Astrocyte of the cerebellum (primary cell): ENCODE measurements around the gene ZSWIM6.

Experiments
- DNase-seq: peaks from one replicate; pipeline ENCODE4 v3.0.0-alpha.2; 2011; ENCODE audit warnings: low read depth
- H3K4me3 ChIP-seq: 2 replicates; pipeline ENCODE4 v1.5.1; 2011; ENCODE audit warnings: mild to moderate bottlenecking, low read depth, low read length, moderate library complexity
- in situ Hi-C: cut with HindIII; loops from 2 replicates; pipeline ENCODE4 v1.10.0; 2017; ENCODE audit warnings: low sequenced_read_pairs
- TF ChIP-seq, protein P1 (sequence below): IDR thresholded peaks from 2 replicates; pipeline ENCODE4 v1.5.1; 2012; ENCODE audit warnings: low read length, low read depth, moderate library complexity, mild to moderate bottlenecking; ENCODE audit errors: missing control alignments

ZSWIM6 gene

DNA sequence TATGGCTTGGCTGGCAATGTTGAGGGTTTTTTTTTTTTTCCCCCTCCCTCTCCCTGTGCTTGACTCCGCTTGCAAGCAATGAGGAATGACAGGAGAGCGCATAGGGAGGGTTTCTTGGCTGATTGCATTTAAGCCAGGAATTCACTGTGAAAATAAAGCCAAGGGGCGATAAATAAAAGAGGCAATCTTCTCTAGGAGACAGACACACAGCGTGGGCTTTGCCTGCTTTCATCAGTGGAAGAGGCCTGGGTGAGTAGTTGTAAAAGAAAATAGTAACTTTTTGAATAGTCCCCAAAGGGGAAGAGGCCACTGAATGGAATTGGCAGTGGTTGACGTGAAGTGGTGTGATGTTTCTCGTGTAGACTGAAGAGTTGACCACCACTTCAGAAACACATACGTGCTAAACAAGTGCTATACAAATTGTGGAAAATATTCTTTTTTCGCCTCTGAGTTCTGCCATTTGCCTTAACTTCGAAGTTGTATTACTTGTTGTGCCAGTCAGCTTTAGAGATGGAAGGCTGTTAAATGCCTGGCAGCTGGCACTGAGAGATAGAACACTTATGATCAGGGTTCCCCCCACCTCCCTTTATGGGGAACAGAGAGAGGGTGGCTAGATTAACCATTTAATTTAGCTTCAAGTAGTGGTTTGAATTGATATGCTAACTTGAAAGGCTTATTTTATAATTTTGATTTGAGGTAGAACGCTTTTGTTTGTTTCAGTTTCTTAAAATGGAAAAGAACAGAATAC, 3.0 kb downstream of the ZSWIM6 start:
- in situ Hi-C loops = no loop called here
- TF ChIP-seq, protein P1, sequence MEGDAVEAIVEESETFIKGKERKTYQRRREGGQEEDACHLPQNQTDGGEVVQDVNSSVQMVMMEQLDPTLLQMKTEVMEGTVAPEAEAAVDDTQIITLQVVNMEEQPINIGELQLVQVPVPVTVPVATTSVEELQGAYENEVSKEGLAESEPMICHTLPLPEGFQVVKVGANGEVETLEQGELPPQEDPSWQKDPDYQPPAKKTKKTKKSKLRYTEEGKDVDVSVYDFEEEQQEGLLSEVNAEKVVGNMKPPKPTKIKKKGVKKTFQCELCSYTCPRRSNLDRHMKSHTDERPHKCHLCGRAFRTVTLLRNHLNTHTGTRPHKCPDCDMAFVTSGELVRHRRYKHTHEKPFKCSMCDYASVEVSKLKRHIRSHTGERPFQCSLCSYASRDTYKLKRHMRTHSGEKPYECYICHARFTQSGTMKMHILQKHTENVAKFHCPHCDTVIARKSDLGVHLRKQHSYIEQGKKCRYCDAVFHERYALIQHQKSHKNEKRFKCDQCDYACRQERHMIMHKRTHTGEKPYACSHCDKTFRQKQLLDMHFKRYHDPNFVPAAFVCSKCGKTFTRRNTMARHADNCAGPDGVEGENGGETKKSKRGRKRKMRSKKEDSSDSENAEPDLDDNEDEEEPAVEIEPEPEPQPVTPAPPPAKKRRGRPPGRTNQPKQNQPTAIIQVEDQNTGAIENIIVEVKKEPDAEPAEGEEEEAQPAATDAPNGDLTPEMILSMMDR = no peak
- H3K4me3 ChIP-seq = peak overlapping the region; percentile 94
- DNase-seq = no peak

DNA sequence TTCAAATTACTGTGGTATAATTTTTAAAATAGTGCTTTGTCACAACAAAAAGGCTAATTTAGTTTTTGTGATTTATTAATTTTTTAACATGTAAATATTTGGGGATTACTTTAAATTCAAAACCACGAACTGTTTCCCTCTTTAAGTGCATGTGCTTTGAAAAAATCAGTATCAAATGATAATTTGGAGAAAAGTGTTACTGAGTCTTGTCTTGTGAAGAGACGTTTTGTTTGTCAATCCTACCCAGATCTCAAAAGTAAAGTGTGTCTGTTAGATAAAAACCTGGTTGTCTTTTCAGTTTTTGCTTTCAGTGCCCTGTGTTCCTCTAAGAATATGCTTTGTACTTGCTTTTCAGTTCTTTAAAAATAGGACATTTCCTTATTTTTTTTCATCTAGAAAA, 7.7 kb downstream of the ZSWIM6 start:
- no peak overlapping the region for H3K4me3 ChIP-seq
- in situ Hi-C loops = no loop called here
- TF ChIP-seq, protein P1 = no peak
- no peak for DNase-seq

DNA sequence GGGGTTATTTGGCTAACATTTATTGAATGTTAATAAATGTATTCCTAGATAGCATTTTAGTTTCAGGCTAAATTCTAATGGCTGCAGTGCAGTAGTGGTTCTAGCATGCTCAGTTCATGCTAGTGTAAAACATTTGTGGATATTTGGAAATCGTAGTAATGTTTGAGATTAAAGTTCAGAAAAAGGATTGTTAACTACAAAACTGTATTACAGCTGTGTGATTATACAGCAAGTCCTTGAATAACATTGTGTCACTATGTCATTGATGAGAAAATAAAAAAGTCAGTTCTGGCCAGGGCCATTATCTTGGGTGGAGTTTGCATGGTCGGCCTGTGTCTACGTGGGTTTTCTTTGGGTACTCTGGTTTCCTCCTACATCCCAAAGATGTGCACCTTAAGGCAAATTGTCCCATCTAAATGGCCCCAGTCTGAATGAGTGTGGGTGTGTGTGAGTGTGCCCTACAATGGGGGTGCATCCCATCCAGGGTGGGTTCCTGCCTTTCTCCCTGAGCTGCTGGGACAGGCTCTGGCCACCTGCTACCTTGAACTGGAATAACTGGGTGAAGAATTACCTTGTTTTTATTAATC, 8.8 kb downstream of the ZSWIM6 start:
- no peak overlapping the region for H3K4me3 ChIP-seq

DNA sequence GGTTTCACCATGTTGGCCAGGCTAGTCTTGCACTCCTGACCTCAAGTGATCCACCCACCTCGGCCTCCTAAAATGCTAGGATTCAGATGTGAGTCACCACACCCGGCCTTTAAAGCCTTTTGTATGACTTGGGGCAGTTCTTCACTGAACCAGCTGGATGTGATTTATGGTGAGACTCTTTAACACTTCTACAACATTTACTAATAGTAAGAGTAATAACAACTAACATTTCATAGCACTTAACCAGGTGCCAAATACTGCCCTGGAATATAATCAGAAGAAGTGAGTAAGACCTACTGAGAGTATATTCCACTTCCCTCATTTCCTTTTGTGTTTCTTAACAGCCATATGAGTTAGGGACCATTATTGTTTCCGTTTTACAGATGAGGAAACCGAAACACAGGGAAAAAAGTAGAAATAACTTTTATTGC, 10.0 kb downstream of the ZSWIM6 start:
- in situ Hi-C loops = no loop called here
- DNase-seq = no peak
- TF ChIP-seq, protein P1 = no peak
- H3K4me3 ChIP-seq = no peak overlapping the region

More for the DNA sequence above, 8.8 kb downstream of the ZSWIM6 start:
- in situ Hi-C loops = no loop called here
- no peak for DNase-seq
- TF ChIP-seq, protein P1 = no peak

DNA sequence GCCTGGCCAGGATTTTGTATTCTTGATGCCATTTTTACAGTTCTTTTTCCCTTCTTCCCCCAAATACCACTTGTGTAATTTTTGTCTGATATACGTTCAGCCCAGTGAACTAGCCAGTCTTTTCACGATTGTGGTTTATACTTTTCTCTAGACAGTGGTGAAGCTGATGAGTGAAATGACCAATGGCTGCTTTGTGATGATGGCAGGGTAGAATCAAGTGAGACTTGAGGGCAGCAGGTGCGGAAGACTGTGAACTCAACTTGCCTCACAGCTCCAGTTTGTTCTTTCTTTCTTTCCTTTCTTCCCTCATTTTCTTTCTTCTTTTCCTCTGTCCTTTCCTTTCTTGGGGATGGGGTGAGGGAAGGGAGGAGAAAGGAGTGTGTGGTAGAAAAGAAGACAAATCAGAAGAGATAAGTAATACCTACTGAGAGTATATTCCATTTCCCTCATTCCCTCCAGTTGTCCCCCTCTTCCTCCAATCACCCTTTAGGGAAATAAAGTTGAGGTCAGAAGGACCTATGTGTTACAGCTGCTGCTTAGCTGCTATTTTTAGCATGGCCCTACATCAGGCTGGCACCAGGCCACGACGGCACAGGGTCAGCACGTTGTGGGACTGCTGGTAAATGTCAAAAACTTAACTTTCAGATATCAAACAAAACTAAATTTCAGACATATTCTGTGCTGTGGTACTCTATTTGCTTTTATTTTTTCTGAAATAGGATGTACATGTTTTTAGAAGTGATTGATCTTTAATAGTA, 12.3 kb downstream of the ZSWIM6 start:
- TF ChIP-seq, protein P1 = no peak
- DNase-seq = no peak
- in situ Hi-C loops = no loop called here
- no peak overlapping the region for H3K4me3 ChIP-seq

DNA sequence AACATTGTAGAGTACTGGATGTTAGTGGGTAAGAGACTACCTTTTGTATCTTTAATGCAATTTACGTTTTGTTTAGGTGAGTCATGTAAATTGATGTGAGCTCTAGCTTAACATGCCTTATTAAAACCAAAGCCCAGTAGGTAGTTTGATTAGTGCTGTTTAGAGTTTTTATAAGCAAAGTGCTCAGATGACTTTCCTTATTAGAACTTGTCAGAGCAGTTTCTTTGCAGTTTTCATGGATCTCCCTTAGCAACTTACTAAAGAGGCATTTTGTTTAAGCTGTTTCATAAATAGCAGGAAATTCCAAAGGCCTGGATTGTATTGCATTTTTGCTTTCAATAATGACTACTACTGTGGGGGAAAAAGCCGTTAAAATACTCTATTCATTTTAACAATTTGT, 14.5 kb downstream of the ZSWIM6 start:
- TF ChIP-seq, protein P1 = no peak
- no peak for DNase-seq
- H3K4me3 ChIP-seq = no peak overlapping the region
- in situ Hi-C loops = no loop called here
